Stimulated activated CD4-positive, alpha-beta T cell treated with anti-CD3 and anti-CD28 coated beads, Interleukin-2, amount 100 ng/mL, for 24 hours (primary cell): Measurements from ENCODE around the gene ZNF280B.
"Not testable (repeated sequence)": the region's sequence is repeated elsewhere in the genome, so short reads cannot be mapped to it uniquely, and the experiment has no call there.

Experiments
- DNase-seq, 2 donors: peaks; one replicate each; pipeline ENCODE4 v3.0.0-alpha.2; 2020

The ZNF280B gene

DNA sequence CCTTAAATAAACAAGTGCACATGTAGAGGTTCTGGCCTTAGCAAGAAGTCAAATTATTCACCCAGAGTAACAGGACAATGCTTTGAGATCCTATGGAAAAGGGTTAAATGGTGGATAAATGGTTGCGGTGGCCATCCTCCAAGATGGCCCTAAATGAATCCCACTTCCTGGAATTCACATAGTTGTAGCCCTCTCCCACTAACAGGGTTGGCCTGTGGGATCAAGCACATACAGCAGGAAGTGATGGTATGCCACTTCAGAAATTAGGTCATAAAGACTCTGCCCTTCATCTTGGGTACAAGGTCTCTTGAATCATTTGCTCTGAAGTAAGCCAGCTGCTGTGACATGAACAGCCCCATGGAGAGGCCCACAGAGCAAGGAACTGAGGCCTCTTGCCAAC lies 1.8 kb downstream of the ZNF280B start:
- DNase-seq = no peak

DNA sequence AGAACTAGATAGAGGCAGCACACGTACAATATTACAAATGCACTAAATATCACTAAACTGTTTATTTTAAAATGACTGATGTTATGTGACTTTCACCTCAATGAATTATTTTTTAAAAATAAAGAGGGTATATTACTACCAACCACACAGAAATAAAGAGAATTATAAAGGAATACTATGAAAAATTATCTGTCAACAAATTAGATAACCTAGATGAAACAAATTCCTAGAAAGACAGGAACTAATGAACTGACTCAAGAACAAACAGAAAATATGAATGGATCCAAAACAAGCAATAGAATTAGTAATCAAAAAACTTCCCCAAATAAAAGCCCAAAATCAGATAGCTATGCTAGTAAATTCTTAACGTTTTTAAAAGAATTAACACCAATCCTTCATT lies 10.3 kb downstream of the ZNF280B start:
- DNase-seq = no peak

DNA sequence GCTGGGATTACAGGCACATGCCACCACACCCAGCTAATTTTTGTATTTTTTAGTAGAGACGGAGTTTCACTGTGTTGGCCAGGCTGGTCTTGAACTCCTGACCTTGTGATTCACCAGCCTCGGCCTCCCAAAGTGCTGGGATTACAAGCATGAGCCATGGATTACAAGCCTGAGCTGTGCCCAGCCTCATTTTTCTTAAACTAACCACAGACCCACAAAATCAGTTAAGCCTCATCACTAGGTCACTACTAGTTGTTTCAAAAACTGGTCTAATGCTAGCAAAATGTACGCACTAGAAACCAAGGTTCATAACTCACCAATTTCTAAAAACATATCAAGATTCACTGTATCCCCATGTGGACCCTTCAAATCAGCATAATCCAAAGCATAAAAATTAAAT lies 17.0 kb downstream of the ZNF280B start:
- not testable (repeated sequence) for DNase-seq

DNA sequence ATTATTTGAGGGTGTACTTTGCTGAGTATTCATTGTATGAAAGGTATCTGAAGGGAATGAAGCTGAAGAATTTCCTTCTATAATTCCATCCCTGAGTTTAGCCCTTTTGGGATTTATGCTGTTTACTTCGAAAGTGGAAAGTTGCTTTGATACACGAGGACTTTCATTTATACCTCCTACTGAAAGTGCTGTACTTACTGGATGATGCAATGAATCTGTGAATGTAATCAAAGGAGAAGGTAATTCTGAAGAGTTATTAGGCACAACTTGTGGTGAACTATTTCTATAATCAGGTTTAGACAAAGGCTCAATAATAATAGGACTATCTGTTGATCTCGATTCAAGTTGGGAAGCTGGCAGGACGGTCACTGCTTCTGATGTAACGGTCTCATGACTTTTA lies 19.8 kb downstream of the ZNF280B start:
- no peak for DNase-seq

DNA sequence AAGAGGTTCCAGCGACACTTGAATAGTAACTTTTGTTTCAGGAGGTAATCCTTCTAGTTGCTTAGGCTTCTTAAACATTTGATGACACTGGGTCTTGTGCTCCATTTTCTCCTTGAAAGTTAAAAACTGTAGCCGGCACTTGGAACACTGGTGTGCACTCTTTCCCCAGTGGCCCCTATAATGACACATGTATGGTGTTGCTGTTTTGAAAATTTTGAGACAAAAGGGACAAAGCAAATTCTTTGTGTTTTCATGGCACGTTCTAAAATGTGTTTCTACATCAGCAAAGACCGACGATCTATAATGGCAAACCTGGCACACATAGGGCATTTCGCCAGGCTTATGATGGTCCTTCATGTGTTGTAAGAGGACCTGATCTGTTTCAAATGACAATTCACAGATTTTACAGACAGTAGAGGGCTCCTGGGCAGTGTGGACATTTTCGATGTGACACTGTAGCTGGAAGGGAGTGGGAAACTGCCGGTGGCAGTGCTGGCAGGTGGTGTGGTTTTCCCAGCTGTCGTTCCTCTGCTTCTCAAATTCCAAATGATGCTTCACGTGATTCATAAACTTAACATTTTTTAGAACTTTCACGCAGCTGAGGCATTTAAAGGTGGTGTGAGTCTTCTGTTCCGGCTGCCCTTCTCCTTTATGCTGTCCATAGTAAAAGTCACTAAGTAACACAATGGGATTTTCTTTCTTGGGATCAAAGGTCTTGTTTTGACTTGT lies 20.5 kb downstream of the ZNF280B start:
- no peak for DNase-seq

DNA sequence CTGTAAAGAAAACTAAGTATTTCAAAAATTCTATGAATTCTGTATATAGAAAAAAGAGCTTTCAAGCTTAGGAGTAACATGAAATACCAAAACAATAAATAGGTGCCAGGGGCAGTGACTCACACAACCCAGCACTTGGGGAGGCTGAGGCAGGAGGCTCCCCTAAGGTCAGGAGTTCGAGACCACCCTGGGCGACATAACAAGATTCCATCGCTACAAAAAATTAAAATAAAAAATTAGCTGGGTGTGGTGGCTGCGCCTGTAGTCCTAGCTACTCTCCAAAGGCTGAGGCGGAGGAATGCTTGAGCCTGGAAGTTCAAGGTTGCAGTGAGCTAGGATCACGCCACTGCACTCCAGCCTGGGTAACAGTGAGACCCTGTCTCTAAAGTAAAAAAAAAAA lies 21.5 kb downstream of the ZNF280B start:
- DNase-seq = no peak

DNA sequence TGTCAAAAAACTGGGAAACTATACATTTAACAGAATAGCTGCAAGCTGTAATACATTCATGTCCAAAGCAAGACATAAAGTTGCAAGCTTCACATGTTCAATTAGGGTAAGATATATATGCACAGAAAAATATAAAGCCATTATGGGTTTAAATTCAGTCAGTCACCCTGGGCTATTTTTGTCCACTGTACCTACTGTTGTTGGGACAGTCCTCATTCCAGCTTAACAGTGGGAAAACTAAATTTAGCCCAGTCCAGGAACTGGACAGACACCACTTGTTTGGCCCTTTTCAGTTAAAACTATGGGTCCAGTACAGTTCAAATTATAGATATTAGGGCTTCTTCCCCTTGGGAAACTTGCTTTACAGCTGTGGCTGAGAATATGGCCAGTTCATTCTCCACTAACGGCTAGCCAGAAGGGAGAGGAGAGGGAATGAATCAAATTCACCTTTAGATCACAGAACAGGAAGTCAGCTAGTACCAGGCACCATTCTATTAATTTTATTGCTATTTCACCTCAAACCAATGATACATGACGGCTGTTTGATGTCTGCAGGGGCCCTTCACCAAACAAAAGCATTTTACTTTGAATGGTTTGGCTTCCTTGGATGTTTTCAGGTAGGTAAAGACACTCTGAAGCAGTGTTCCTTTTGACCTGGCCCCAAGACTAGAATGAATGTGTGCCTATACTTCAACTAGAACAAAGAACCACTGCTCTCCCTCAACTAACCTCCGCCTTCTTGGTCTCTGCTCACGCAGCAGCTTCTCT lies 22.2 kb downstream of the ZNF280B start:
- DNase-seq = no peak

DNA sequence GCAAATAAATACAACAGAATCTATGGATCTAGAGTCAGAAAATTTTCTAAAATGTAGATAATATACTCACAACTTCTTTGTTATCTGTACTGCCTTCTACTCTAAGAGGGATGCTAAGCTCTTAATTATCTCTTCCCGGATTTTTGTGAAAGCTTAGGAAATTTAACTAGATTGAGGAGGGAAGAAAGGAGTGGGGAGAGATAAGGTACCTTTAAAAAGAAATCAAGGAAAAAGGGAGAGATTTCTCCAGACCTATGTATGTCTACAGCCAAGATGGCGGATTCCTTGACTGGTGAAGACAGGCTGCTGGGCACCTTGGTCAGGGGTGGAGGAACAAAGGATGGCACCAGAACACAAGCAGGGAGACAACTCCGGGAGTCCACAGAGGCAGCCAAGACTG lies 23.0 kb downstream of the ZNF280B start:
- no peak for DNase-seq

DNA sequence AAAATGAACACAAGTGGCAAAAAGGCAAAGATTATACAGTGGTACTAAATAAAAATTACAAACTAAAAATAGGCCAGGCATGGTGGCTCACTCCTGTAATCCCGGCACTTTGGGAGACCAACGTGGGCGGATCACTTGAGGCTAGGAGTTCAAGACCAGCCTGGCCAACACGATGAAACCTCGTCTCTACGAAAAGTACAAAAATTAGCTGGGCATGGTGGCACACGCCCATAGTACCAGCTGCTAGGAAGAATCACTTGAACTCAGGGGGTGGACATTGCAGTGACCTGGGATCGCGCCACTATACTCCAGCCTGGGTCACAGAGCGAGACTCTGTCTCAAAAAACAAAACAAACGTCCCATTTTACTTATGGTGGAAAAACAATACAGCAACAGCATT lies 24.5 kb downstream of the ZNF280B start:
- no peak for DNase-seq

DNA sequence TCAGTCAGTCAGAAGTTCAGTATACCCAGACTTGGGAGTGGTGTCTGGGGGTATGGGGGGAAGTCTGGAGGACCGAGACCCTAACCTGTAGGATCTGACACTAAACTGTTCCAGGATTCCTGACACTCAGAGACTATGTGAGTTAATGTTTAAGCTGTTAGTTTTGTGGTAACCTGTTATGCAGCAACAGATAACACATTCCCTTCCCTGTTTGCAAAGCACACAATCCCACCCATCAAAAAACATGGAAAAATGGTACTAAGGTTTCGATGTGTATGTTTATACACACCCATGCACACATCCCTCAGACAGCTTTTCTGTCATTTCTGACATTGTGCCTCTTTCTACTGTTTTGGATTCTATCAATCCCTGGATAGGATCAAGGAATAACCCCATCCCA lies 27.6 kb downstream of the ZNF280B start:
- DNase-seq = no peak

DNA sequence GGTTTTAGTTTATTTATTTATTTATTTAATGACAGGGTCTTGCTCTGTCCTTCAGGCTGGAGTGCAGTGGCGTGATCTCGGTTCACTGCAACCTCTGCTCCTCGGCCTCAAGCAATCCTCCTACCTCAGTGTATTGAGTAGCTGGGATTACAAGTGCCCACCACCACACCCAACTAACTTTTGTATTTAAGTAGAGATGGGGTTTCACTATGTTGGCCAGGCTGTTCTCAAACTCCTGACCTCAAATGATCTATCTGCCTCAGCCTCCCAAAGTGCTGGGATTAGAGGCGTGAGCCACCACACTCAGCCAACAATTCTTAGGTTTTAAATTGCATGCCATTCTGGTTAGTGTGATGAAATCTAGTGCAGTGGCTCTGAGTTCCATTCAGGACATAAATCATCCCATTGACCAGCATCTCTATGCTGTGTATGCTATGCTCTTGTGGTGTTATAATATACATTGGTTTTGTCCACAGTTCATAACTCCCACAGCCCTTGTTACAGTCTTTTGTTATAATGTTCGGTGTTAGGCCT lies 28.5 kb downstream of the ZNF280B start:
- DNase-seq = no peak

DNA sequence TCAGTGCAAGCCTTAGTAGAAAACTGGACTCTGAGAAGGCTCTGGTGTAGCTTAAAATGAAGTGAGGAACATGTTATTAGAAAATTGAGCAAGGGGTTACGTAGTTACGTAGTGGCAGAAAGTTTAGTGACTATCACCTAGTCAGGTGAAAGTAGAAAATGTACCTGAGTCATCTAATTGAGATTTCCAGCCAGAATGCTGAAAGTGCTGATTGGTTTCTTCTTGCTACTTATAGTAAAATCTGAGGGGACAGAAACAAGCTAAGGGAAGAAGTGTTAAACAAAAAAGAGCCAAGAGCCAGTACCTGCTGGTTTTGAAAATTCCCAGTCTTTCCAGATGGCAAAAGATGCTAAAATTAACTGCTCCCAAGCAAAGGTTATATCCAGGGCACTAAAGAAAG lies 29.4 kb downstream of the ZNF280B start:
- no peak for DNase-seq

DNA sequence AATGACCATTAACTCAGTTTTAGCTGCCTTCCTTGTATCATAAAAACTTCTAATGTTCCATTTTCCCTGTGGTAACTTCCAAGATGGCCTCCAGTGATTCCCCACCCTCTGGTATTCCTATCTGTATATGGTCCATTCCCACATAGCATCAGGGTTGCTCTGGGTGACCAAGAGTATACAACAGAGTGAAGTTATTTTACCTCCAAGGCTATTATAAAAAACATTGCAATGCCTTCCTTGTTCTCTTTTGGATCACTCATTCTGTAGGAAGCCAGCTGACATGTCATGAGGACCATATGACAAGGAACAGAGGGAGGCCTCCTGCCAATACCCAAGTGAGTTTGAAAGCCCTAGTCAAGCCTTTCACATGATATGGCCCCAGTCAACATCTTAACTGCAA lies 30.1 kb downstream of the ZNF280B start:
- DNase-seq = no peak

DNA sequence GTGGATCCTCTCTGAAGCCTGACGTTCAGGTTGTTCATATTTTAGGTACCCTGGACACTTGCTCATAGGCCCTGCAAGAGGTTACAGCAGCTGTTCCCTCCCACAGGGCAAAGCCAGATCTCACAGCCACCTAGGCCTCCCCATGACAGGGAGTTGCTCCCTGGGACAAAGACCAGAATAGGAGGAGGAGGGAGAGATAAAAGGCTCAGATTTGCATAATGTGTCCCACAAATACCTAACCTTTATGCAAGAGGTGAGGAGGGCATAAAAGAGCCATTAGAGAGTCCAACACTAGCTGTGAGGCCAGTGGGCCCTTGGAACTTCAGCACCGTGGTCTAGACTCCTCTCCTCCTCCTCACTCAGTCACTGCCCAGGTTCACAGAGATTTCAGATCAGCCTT lies 33.8 kb downstream of the ZNF280B start:
- DNase-seq = no peak

DNA sequence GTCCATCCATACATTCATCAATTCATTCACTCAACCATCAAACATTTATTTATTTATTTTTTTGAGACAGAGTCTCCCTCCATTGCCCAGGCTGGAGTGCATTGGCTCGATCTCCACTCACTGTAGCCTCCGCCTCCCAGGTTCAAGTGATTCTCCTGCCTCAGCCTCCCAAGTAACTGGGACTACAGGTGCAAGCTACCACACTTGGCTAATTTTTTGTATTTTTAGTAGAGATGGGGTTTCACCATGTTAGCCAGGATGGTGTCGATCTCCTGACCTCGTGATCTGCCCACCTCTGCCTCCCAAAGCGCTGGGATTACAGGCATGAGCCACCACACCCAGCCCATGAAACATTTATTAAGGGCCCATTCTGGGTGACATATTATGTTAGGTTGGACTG lies 37.4 kb downstream of the ZNF280B start:
- not testable (repeated sequence) for DNase-seq

DNA sequence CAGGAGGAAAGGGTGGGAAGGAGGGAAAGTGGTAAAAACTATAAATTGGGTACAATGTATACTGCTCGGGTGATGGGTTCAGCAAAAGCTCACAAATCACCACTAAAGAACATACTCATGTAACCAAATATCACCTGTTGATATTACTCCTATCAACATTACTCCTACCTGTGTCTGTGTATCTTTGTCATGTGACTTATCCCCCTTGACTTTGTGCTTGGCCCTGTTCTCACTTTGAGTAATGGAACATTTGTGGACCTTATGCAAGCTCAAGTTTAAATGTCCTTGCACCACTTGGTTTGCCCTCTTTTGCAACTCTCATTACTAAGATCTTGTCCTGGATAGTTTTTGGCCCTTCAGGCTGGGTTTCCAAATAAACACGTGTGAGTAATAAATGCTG lies 39.0 kb downstream of the ZNF280B start:
- no peak for DNase-seq

DNA sequence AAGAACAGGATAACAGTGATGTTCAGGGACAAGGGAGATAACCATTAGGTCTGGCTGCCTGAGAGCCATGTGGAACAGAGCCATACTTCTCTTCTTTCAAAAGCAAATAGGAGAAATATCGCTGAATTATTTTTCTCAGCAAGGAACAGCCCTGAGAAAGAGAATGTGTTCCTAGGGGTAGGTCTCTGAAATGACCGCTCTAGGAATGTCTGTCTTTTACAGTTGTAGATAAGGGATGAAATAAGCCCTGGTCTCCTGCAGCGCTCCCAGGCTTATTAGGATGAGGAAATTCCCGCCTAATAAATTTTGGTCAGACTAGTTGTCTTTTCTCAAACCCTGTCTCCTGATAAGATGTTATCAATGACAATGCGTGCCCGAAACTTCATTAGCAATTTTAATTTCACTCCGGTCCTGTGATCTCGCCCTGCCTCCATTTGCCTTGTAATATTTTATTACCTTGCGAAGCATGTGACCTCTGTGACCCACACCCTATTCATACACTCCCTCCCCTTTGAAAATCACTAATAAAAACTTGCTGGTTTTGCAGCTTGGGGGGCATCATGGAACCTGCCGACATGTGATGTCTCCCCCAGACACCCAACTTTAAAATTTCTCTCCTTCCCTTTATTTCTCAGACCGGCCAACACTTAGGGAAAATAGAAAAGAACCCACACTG lies 39.6 kb downstream of the ZNF280B start:
- not testable (repeated sequence) for DNase-seq

DNA sequence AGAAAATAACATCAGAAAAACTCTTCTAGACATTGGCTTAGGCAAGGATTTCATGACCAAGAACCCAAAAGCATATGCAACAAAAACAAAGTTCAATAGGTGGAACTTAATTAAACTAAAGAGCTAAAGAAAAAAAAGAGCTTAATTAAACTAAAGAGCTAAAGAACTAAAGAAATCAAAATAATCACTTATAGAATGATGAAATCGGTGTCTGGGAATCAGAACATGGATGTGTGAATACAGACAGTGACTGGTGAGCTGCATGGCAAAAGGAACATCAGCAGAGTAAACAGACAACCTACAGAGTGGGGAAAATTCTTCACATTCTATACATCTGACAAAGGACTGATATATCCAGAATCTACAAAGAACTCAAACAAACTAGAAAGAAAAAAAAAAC lies 41.4 kb downstream of the ZNF280B start:
- DNase-seq = no peak

DNA sequence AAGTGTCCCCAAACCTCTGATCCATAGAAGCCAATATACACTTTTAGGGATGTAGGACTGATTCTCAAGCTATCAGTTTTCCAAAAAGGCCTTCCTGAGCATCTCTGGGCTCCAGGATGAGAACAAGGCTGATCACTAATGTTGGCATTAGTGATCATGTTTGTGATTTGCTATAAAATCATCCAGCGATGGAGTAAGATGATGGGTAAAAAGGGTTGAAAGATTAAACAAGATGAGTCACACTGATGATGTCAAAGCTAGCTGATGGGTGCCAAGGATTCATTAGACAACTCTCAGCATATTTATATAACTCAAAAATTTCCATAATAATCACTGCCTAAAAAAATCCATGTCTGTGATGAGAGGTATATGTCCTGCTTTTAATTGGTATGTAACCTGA lies 42.8 kb downstream of the ZNF280B start:
- no peak for DNase-seq

DNA sequence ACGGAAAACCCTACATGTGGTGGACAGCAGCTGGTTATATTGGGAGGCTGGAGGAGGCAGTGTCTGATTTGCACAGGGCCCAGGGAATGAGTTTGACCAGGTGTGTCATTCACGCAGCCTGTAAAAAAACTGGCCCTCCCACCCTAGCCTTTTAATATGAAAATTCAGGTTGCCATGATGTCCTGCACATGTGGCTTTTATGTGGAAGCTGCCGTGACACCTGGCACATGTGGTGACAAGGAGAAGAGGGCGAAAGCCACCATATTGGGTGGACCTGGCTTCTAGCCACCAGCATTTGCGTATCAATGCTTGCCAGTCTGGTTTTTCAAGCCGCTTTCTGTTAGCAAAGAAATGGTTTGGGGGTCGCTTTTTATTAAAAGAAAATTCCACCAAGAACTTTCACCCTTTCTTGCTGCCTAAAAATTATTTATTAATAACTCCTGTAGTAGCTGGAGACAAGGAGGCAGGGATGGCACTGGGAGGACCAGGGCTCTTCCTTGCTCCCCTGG lies 43.4 kb downstream of the ZNF280B start:
- no peak for DNase-seq

DNA sequence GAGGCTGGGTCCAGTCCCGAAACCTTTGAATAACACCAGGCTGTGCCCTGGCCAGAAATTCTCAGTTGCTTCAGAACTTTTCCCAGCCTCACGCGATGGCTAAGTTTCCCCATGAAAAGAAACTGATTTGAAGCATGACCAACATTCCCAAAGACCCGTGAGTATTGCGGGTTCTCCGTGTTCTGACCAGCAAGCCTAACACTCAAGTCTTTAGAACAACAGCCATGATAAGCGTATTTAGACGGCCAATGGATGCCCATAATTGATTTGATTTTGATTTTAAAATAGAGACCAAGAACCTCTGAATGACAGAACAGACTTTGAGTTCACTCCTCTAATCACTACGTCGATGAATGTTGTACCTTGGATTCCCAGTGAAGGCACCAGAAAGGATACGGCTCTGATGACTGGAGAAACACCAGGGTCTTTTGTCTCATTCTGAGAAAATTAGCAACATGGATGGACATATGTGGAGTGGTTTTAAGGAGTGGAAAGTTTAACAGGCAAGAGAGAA lies 43.9 kb downstream of the ZNF280B start:
- no peak for DNase-seq

DNA sequence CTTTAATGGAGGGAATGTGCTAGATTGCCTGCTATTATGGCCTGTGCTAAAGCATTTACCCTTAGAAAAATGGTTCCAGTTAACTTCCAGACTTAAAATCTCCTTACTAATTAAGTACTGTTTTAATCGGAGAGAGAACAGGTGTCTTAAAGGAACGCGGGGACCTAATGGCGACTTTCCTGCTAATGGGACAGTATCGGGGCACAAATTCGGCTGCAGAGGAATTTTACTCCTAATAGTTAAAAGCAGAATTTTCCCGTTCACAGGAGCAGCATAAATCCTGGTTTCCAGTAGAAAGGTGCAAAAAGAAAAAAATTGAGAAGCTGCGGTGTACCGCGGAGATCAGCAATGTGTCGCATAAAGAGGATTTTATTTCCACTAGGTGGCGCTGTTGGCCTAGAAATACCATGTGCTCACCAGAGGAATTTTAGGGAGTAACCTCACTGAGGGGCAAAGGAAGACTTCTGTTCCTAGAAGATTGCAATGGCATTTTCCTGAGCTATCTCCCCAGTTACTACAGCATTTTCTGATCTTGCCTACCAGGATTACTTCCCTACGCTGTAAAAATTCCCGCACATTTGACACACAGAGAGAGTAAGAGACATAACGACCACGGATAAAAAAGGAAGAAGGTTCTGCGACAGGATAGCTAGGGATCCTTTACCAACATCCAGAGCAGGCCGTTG lies 44.5 kb downstream of the ZNF280B start:
- DNase-seq = peak; percentile 49 to 55
